Measurements from ENCODE around the gene APP.

DNA sequence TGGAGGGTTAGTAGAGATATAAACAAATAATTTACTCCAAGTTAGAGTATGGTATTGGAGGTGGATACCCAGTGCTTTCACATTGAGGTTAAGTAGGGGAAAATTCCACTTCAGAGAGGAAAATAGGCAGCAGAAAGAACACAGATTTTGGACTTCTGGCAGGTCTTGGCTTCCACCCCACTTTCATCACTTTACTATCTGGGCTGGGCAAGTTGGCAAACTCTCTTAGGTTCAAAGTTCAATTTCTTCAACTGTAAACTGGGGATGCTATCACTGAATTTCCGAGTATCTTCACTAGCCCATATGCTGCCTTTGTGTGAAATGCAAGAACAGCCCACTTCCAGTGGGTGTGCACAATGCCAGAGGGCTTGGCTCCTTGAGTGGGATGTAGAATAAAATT is 220.9 kb downstream of the APP start:
- no peak for TF ChIP-seq POLR2A (IDR thresholded peaks at IDR 0.05; ENCODE audit: low read depth, low read length)
- TF ChIP-seq POLR2AphosphoS5 (IDR thresholded peaks at IDR 0.05; ENCODE audit: low read depth, low read length), result no peak
- no peak for TF ChIP-seq TAF1 (IDR thresholded peaks at IDR 0.05; ENCODE audit: low read depth, low read length)
- TF ChIP-seq PAX5 (IDR thresholded peaks at IDR 0.05; ENCODE audit: insufficient read depth, low read length, severe bottlenecking), result no peak
- no peak for TF ChIP-seq SPI1 (IDR thresholded peaks at IDR 0.05; ENCODE audit: low read depth, low read length)
- TF ChIP-seq POU2F2 (IDR thresholded peaks at IDR 0.05; ENCODE audit: low read depth, low read length), result no peak

Measured in GM12891 (cell line).